ENCODE data around the gene RNF32. TPM values are rescaled to one million over a fixed set of nuclear protein-coding genes. Genes with fewer than 3 reads are reported as not detected.

Gene RNF32
- total RNA-seq, 1 experiment from 2014 or later, result 0.61 TPM

DNA sequence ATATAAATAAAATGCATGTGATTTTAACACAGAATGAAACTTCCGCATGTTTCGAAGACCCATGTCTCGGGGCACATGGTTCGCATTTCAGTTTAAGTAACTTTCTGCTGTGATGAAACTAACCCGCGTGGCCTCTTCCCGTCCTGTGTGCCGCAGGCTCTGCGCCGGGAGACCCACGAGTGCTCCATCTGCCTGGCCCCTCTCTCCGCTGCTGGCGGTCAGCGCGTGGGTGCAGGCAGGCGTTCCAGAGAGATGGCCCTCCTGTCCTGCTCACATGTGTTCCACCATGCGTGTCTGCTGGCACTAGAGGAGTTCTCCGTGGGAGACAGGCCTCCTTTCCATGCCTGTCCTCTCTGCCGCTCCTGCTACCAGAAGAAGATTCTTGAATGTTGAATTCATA, 35.7 kb downstream of the RNF32 start:
- H3K27ac Mint-ChIP-seq, result no peak overlapping the region
- ChIA-PET CTCF (interaction anchor here (1.5 kb wide), 1 partner anchor 77 kb away, joined by 4 read pairs; no protein-coding TSS in a partner anchor), POLR2A (no interaction called here)
- H3K4me3 Mint-ChIP-seq, result no peak overlapping the region
- H3K27me3 Mint-ChIP-seq (ENCODE audit: low read depth), result no peaks in the 10 kb centered on the region
- TF ChIP-seq, protein P1, sequence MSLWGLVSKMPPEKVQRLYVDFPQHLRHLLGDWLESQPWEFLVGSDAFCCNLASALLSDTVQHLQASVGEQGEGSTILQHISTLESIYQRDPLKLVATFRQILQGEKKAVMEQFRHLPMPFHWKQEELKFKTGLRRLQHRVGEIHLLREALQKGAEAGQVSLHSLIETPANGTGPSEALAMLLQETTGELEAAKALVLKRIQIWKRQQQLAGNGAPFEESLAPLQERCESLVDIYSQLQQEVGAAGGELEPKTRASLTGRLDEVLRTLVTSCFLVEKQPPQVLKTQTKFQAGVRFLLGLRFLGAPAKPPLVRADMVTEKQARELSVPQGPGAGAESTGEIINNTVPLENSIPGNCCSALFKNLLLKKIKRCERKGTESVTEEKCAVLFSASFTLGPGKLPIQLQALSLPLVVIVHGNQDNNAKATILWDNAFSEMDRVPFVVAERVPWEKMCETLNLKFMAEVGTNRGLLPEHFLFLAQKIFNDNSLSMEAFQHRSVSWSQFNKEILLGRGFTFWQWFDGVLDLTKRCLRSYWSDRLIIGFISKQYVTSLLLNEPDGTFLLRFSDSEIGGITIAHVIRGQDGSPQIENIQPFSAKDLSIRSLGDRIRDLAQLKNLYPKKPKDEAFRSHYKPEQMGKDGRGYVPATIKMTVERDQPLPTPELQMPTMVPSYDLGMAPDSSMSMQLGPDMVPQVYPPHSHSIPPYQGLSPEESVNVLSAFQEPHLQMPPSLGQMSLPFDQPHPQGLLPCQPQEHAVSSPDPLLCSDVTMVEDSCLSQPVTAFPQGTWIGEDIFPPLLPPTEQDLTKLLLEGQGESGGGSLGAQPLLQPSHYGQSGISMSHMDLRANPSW (CRISPR knock-in tag; conservative IDR thresholded peaks at IDR 0.05; ENCODE audit: low read depth), result no peak
- TF ChIP-seq, protein P2, sequence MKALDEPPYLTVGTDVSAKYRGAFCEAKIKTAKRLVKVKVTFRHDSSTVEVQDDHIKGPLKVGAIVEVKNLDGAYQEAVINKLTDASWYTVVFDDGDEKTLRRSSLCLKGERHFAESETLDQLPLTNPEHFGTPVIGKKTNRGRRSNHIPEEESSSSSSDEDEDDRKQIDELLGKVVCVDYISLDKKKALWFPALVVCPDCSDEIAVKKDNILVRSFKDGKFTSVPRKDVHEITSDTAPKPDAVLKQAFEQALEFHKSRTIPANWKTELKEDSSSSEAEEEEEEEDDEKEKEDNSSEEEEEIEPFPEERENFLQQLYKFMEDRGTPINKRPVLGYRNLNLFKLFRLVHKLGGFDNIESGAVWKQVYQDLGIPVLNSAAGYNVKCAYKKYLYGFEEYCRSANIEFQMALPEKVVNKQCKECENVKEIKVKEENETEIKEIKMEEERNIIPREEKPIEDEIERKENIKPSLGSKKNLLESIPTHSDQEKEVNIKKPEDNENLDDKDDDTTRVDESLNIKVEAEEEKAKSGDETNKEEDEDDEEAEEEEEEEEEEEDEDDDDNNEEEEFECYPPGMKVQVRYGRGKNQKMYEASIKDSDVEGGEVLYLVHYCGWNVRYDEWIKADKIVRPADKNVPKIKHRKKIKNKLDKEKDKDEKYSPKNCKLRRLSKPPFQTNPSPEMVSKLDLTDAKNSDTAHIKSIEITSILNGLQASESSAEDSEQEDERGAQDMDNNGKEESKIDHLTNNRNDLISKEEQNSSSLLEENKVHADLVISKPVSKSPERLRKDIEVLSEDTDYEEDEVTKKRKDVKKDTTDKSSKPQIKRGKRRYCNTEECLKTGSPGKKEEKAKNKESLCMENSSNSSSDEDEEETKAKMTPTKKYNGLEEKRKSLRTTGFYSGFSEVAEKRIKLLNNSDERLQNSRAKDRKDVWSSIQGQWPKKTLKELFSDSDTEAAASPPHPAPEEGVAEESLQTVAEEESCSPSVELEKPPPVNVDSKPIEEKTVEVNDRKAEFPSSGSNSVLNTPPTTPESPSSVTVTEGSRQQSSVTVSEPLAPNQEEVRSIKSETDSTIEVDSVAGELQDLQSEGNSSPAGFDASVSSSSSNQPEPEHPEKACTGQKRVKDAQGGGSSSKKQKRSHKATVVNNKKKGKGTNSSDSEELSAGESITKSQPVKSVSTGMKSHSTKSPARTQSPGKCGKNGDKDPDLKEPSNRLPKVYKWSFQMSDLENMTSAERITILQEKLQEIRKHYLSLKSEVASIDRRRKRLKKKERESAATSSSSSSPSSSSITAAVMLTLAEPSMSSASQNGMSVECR (CRISPR knock-in tag; IDR thresholded peaks at IDR 0.05; ENCODE audit: borderline replicate concordance), result no peak
- TF ChIP-seq TEAD4 (CRISPR knock-in tag; IDR thresholded peaks at IDR 0.05) (no peak), ZSCAN18 (CRISPR knock-in tag; IDR thresholded peaks at IDR 0.05) (no peak), NR1H2 (CRISPR knock-in tag; IDR thresholded peaks at IDR 0.05) (no peak), EMX1 (CRISPR knock-in tag; IDR thresholded peaks at IDR 0.05) (no peak), ZNF671 (CRISPR knock-in tag; IDR thresholded peaks at IDR 0.05) (no peak), USF1 (CRISPR knock-in tag; IDR thresholded peaks at IDR 0.05) (no peak), JAZF1 (CRISPR knock-in tag; IDR thresholded peaks at IDR 0.05) (no peak), ZNF425 (CRISPR knock-in tag; conservative IDR thresholded peaks at IDR 0.05) (no peak), NR2C2 (CRISPR knock-in tag; IDR thresholded peaks at IDR 0.05) (no peak), TEAD1 (CRISPR knock-in tag; IDR thresholded peaks at IDR 0.05) (no peak), ATF3 (CRISPR knock-in tag; conservative IDR thresholded peaks at IDR 0.05) (no peak), ZNF219 (CRISPR knock-in tag; IDR thresholded peaks at IDR 0.05; ENCODE audit: borderline replicate concordance) (no peak), HMGXB4 (CRISPR knock-in tag; IDR thresholded peaks at IDR 0.05) (no peak), MXD4 (CRISPR knock-in tag; IDR thresholded peaks at IDR 0.05; ENCODE audit: borderline replicate concordance) (no peak), HMGA2 (CRISPR knock-in tag; IDR thresholded peaks at IDR 0.05) (no peak), NFYB (CRISPR knock-in tag; conservative IDR thresholded peaks at IDR 0.05; ENCODE audit: low read depth) (no peak)
- TF ChIP-seq, protein P3, sequence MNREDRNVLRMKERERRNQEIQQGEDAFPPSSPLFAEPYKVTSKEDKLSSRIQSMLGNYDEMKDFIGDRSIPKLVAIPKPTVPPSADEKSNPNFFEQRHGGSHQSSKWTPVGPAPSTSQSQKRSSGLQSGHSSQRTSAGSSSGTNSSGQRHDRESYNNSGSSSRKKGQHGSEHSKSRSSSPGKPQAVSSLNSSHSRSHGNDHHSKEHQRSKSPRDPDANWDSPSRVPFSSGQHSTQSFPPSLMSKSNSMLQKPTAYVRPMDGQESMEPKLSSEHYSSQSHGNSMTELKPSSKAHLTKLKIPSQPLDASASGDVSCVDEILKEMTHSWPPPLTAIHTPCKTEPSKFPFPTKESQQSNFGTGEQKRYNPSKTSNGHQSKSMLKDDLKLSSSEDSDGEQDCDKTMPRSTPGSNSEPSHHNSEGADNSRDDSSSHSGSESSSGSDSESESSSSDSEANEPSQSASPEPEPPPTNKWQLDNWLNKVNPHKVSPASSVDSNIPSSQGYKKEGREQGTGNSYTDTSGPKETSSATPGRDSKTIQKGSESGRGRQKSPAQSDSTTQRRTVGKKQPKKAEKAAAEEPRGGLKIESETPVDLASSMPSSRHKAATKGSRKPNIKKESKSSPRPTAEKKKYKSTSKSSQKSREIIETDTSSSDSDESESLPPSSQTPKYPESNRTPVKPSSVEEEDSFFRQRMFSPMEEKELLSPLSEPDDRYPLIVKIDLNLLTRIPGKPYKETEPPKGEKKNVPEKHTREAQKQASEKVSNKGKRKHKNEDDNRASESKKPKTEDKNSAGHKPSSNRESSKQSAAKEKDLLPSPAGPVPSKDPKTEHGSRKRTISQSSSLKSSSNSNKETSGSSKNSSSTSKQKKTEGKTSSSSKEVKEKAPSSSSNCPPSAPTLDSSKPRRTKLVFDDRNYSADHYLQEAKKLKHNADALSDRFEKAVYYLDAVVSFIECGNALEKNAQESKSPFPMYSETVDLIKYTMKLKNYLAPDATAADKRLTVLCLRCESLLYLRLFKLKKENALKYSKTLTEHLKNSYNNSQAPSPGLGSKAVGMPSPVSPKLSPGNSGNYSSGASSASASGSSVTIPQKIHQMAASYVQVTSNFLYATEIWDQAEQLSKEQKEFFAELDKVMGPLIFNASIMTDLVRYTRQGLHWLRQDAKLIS (CRISPR knock-in tag; IDR thresholded peaks at IDR 0.05; ENCODE audit: borderline replicate concordance), result no peak
- TF ChIP-seq, protein P4, sequence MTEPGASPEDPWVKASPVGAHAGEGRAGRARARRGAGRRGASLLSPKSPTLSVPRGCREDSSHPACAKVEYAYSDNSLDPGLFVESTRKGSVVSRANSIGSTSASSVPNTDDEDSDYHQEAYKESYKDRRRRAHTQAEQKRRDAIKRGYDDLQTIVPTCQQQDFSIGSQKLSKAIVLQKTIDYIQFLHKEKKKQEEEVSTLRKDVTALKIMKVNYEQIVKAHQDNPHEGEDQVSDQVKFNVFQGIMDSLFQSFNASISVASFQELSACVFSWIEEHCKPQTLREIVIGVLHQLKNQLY (CRISPR knock-in tag; IDR thresholded peaks at IDR 0.05), result no peak
- ATAC-seq (no peak), DNase-seq (ENCODE audit: low spot score) (no peak)
- H3K36me3 Mint-ChIP-seq, result peaks cover 13% of the 10 kb centered on the region; the same call in 1 of the 2 replicates
- peaks cover 16% of the 10 kb centered on the region for H3K4me1 Mint-ChIP-seq
- no peaks in the 10 kb centered on the region for H3K9me3 Mint-ChIP-seq

Measured in WTC11 (cell line).